ENCODE data around the gene HDC. TPM values are rescaled to one million over a fixed set of nuclear protein-coding genes. Genes with fewer than 3 reads are reported as not detected.

Gene HDC
- total RNA-seq, 3 donors from 2014 or later (not counting 1 experiment from before 2014, with no cell fraction given): 0.14 to 494 (median 9.5) TPM

- intact Hi-C loops (cut with micrococcal nuclease): no loop called here
- H3K4me3 ChIP-seq (ENCODE audit: low read length): no peak overlapping the region
- H3K4me3 Mint-ChIP-seq: no peak overlapping the region
- no peak overlapping the region for H3K27ac Mint-ChIP-seq
- no peaks in the 10 kb centered on the region for H3K27me3 Mint-ChIP-seq (ENCODE audit: low read depth in 2 of 2)
- TF ChIP-seq, protein P1, sequence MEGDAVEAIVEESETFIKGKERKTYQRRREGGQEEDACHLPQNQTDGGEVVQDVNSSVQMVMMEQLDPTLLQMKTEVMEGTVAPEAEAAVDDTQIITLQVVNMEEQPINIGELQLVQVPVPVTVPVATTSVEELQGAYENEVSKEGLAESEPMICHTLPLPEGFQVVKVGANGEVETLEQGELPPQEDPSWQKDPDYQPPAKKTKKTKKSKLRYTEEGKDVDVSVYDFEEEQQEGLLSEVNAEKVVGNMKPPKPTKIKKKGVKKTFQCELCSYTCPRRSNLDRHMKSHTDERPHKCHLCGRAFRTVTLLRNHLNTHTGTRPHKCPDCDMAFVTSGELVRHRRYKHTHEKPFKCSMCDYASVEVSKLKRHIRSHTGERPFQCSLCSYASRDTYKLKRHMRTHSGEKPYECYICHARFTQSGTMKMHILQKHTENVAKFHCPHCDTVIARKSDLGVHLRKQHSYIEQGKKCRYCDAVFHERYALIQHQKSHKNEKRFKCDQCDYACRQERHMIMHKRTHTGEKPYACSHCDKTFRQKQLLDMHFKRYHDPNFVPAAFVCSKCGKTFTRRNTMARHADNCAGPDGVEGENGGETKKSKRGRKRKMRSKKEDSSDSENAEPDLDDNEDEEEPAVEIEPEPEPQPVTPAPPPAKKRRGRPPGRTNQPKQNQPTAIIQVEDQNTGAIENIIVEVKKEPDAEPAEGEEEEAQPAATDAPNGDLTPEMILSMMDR (IDR thresholded peaks at IDR 0.05): no peak
- ATAC-seq (no peak), DNase-seq (no peak)
- 100% methylated on average over 3 of the region's 4 CpGs for WGBS (ENCODE audit: insufficient coverage)
- H3K4me1 Mint-ChIP-seq: no peaks in the 10 kb centered on the region
- no peaks in the 10 kb centered on the region for H3K36me3 ChIP-seq (ENCODE audit: control insufficient read depth, insufficient read depth, low read length)
- H3K36me3 Mint-ChIP-seq: peaks cover 8% of the 10 kb centered on the region
- H3K9me3 Mint-ChIP-seq: peaks cover 3 to 9% of the 10 kb centered on the region in 2 donors
- no peak overlapping the region for H3K27ac ChIP-seq (ENCODE audit: low read length)
- H3K27me3 ChIP-seq (ENCODE audit: control insufficient read depth, insufficient read depth, low read length): no peaks in the 10 kb centered on the region
- no peaks in the 10 kb centered on the region for H3K4me1 ChIP-seq (ENCODE audit: control insufficient read depth, insufficient read depth, low read length)
- H3K9me3 ChIP-seq (ENCODE audit: control insufficient read depth, insufficient read depth, low read length): no peaks in the 10 kb centered on the region
These were observed 55.7 kb downstream of the HDC start for GRCh38 chr15:50209809-50210208.

DNA sequence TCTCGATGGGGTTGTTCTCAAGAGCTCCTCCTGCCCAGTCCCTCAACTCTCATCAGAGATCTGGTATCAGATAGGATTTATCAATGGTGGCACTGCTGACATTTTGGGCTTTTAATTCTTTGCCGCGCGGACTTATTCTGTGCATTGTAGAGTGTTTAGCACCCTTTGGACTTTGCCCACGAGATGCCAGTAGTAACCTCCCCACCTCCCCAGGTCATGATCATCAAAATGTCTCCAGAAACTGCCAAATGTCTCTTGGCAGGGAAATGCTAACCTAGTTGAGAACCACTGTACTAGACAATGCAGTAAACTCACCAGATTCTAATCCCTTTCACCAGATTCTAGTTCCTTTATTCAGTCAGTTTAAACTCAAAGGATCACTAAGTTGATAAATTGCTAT lies 59.5 kb downstream of the HDC start:
- H3K27me3 ChIP-seq (ENCODE audit: control insufficient read depth, insufficient read depth, low read length): no peaks in the 10 kb centered on the region
- ATAC-seq (no peak), DNase-seq (no peak)
- Mint-ChIP-seq H3K9me3 (no peaks in the 10 kb centered on the region), H3K36me3 (no peaks in the 10 kb centered on the region), H3K4me1 (no peaks in the 10 kb centered on the region), H3K27me3 (ENCODE audit: low read depth in 2 of 2) (no peaks in the 10 kb centered on the region), H3K27ac (no peak overlapping the region), H3K4me3 (no peak overlapping the region)
- no peaks in the 10 kb centered on the region for H3K9me3 ChIP-seq (ENCODE audit: control insufficient read depth, insufficient read depth, low read length)
- no peak overlapping the region for H3K27ac ChIP-seq (ENCODE audit: low read length)
- WGBS (ENCODE audit: insufficient coverage): 93% methylated on average over 5 of the region's 5 CpGs
- TF ChIP-seq, protein P1 (IDR thresholded peaks at IDR 0.05): no peak
- H3K36me3 ChIP-seq (ENCODE audit: control insufficient read depth, insufficient read depth, low read length): no peaks in the 10 kb centered on the region
- H3K4me1 ChIP-seq (ENCODE audit: control insufficient read depth, insufficient read depth, low read length): no peaks in the 10 kb centered on the region
- H3K4me3 ChIP-seq (ENCODE audit: low read length): no peak overlapping the region
- intact Hi-C loops (cut with micrococcal nuclease): no loop called here

GRCh38 chr15:50202003-50202402 lies 63.5 kb downstream of the HDC start:
- no peaks in the 10 kb centered on the region for H3K4me1 ChIP-seq (ENCODE audit: control insufficient read depth, insufficient read depth, low read length)
- intact Hi-C loops (cut with micrococcal nuclease): no loop called here
- no peaks in the 10 kb centered on the region for H3K9me3 Mint-ChIP-seq
- H3K36me3 ChIP-seq (ENCODE audit: control insufficient read depth, insufficient read depth, low read length): no peaks in the 10 kb centered on the region
- no peaks in the 10 kb centered on the region for H3K4me1 Mint-ChIP-seq
- H3K9me3 ChIP-seq (ENCODE audit: control insufficient read depth, insufficient read depth, low read length): no peaks in the 10 kb centered on the region
- no peaks in the 10 kb centered on the region for H3K27me3 ChIP-seq (ENCODE audit: control insufficient read depth, insufficient read depth, low read length)
- no peak overlapping the region for H3K4me3 ChIP-seq (ENCODE audit: low read length)
- no peaks in the 10 kb centered on the region for H3K27me3 Mint-ChIP-seq (ENCODE audit: low read depth in 2 of 2)
- H3K27ac Mint-ChIP-seq: no peak overlapping the region
- no peak for DNase-seq
- no peak for ATAC-seq
- no peak overlapping the region for H3K4me3 Mint-ChIP-seq
- TF ChIP-seq, protein P1 (IDR thresholded peaks at IDR 0.05): no peak
- no peaks in the 10 kb centered on the region for H3K36me3 Mint-ChIP-seq
- no peak overlapping the region for H3K27ac ChIP-seq (ENCODE audit: low read length)

- 95% methylated on average over 6 of the region's 6 CpGs for WGBS (ENCODE audit: insufficient coverage)
- ATAC-seq (no peak), DNase-seq (no peak)
- H3K27me3 Mint-ChIP-seq (ENCODE audit: low read depth in 2 of 2): no peaks in the 10 kb centered on the region
- TF ChIP-seq, protein P1 (IDR thresholded peaks at IDR 0.05): no peak
- Histone ChIP-seq H3K36me3 (ENCODE audit: control insufficient read depth, insufficient read depth, low read length) (no peaks in the 10 kb centered on the region), H3K27ac (ENCODE audit: low read length) (no peak overlapping the region), H3K27me3 (ENCODE audit: control insufficient read depth, insufficient read depth, low read length) (no peaks in the 10 kb centered on the region), H3K4me1 (ENCODE audit: control insufficient read depth, insufficient read depth, low read length) (no peaks in the 10 kb centered on the region), H3K9me3 (ENCODE audit: control insufficient read depth, insufficient read depth, low read length) (no peaks in the 10 kb centered on the region), H3K4me3 (ENCODE audit: low read length) (no peak overlapping the region)
- H3K27ac Mint-ChIP-seq: no peak overlapping the region
- intact Hi-C loops (cut with micrococcal nuclease): no loop called here
- no peak overlapping the region for H3K4me3 Mint-ChIP-seq
- H3K4me1 Mint-ChIP-seq: no peaks in the 10 kb centered on the region
- no peaks in the 10 kb centered on the region for H3K9me3 Mint-ChIP-seq
- H3K36me3 Mint-ChIP-seq: no peaks in the 10 kb centered on the region
These were observed 72.5 kb downstream of the HDC start for GRCh38 chr15:50192926-50193620.

Measured in natural killer cell (primary cell).